ENCODE results near the gene CPLANE2. TPM values are rescaled to one million over a fixed set of nuclear protein-coding genes. Genes with fewer than 3 reads are reported as not detected.

The CPLANE2 gene
- total RNA-seq, 1 experiment from 2014 or later, result 6.3 TPM

GRCh38 chr1:16276302-16277030, 39.5 kb upstream of the CPLANE2 start:
- no peaks in the 10 kb centered on the region for H3K27me3 ChIP-seq (ENCODE audit: insufficient read depth, low read length)
- no peaks in the 10 kb centered on the region for H4K20me1 ChIP-seq (ENCODE audit: control insufficient read depth, insufficient read depth, insufficient read length)
- no peak overlapping the region for H2BK15ac ChIP-seq (ENCODE audit: low read depth, low read length)
- H3K56ac ChIP-seq (ENCODE audit: insufficient read length, low read depth, low read length), result no peak overlapping the region
- H2BK5ac ChIP-seq (ENCODE audit: insufficient read length, low read length), result no peak overlapping the region
- H3K18ac ChIP-seq (ENCODE audit: insufficient read length, low read depth, low read length), result no peak overlapping the region
- no peaks in the 10 kb centered on the region for H3K9me3 Mint-ChIP-seq
- H3K4me1 Mint-ChIP-seq, result peaks cover 0 to 2% of the 10 kb centered on the region in 2 experiments; a peak in 1 of 4 replicates
- no peak overlapping the region for H3K4me2 ChIP-seq (ENCODE audit: insufficient read depth, insufficient read length, low read length)
- no peak overlapping the region for H4K5ac ChIP-seq (ENCODE audit: insufficient read length, low read depth, low read length)
- H3T11ph ChIP-seq (ENCODE audit: low read length), result no peak overlapping the region
- H3K4me3 Mint-ChIP-seq, result no peak overlapping the region
- H3K9ac ChIP-seq (ENCODE audit: extremely low read depth, insufficient read length, low read length), result no peak overlapping the region
- no peak overlapping the region for H2AK5ac ChIP-seq (ENCODE audit: insufficient read length, low read length)
- H3K27ac ChIP-seq (ENCODE audit: insufficient read length, low read depth, low read length), result no peak overlapping the region
- H3K36me3 Mint-ChIP-seq (ENCODE audit: insufficient read depth in 1 of 3, low read depth in 3 of 3), result peaks cover 0 to 2% (median 0%) of the 10 kb centered on the region in 3 experiments; a peak in 1 of 7 replicates
- no peaks in the 10 kb centered on the region for H3K4me1 ChIP-seq (ENCODE audit: insufficient read depth, low read length)
- no peak for DNase-seq
- TF ChIP-seq, protein P1, sequence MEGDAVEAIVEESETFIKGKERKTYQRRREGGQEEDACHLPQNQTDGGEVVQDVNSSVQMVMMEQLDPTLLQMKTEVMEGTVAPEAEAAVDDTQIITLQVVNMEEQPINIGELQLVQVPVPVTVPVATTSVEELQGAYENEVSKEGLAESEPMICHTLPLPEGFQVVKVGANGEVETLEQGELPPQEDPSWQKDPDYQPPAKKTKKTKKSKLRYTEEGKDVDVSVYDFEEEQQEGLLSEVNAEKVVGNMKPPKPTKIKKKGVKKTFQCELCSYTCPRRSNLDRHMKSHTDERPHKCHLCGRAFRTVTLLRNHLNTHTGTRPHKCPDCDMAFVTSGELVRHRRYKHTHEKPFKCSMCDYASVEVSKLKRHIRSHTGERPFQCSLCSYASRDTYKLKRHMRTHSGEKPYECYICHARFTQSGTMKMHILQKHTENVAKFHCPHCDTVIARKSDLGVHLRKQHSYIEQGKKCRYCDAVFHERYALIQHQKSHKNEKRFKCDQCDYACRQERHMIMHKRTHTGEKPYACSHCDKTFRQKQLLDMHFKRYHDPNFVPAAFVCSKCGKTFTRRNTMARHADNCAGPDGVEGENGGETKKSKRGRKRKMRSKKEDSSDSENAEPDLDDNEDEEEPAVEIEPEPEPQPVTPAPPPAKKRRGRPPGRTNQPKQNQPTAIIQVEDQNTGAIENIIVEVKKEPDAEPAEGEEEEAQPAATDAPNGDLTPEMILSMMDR (conservative IDR thresholded peaks at IDR 0.05), result no peak
- no peaks in the 10 kb centered on the region for H3K9me3 ChIP-seq (ENCODE audit: control insufficient read depth, low read depth, low read length)
- no peak overlapping the region for H2BK120ac ChIP-seq (ENCODE audit: low read depth, low read length, poor library complexity, severe bottlenecking)
- H4K91ac ChIP-seq (ENCODE audit: insufficient read length, low read depth, low read length), result no peak overlapping the region
- no peaks in the 10 kb centered on the region for H3K27me3 Mint-ChIP-seq (ENCODE audit: low read depth)
- H2AFZ ChIP-seq (ENCODE audit: low read length), result no peak overlapping the region
- H3K14ac ChIP-seq (ENCODE audit: insufficient read depth, low read length), result no peak overlapping the region
- H2BK12ac ChIP-seq (ENCODE audit: insufficient read length, low read depth, low read length), result no peak overlapping the region
- no peak overlapping the region for H3K4ac ChIP-seq (ENCODE audit: low read depth, low read length)
- H3K79me1 ChIP-seq (ENCODE audit: insufficient read depth, low read depth, low read length, poor library complexity, severe bottlenecking), result no peaks in the 10 kb centered on the region
- H3K79me2 ChIP-seq (ENCODE audit: insufficient read depth, low read length), result no peaks in the 10 kb centered on the region
- H2BK20ac ChIP-seq (ENCODE audit: low read depth, low read length, poor library complexity, severe bottlenecking), result no peak overlapping the region
- no peak overlapping the region for H3K27ac Mint-ChIP-seq
- no CpG with 5 or more reads among the region's 6 CpGs for WGBS (ENCODE audit: extremely low coverage, insufficient read length, low lambda C conversion rate)
- H3K23me2 ChIP-seq (ENCODE audit: insufficient read length, low read depth, low read length, poor library complexity, severe bottlenecking), result no peaks in the 10 kb centered on the region
- no peak overlapping the region for H4K8ac ChIP-seq (replicated peaks; ENCODE audit: insufficient read length, low read depth, low read length)
- H3K23ac ChIP-seq (ENCODE audit: insufficient read length, low read depth, low read length), result no peak overlapping the region

All from H9 (cell line).